HG02571 (cell line): ENCODE results near the gene CDCA7L.
"Not testable (repeated sequence)": the region's sequence is repeated elsewhere in the genome, so short reads cannot be mapped to it uniquely, and the experiment has no call there.

Source experiments
- ATAC-seq: cut with Tn5 transposase; IDR thresholded peaks from one replicate; pipeline ENCODE4 v1.9.1; 2021; ENCODE audit warnings: mild to moderate bottlenecking, moderate library complexity; ENCODE audit not compliant: unreplicated experiment

The CDCA7L gene

DNA sequence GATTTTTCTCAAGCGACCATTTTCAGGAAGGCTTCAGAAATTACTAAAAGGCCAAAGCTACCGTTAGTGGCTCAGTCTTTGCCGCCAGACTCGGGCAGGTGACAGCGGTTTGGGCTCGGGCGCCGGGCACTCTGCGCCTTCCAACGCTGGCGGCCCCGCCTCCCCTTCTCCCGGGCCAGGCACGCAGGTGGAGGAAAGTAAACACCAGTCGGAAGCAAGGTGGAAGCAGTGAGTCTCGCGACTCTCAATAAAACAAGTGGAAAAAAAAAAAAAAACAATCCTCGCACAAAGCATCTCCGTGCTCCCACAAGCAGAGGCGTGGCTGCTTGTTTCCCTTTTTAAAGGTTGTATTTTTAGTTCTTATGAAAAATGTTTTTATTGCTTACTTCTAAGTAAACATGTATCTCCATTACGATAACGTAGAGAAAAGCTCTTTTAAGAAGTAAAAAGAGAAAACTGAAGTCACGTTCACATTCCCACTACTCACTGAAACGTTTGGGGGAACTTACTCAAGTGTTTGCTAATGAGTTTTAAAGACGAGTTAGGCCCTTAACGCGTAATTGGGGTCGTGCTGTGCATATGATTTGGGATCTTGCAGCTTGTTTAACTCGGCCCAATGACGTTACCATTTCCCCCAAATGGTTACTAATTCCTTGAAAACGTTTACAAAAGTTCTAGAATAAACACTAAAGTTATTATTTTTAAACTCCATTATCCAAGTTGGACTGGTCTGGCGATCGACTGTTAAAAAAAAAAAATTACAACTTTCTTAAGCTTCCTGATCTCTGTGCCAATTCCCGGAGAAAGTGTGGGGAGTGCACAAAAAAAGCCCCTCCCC, 864 bp downstream of the CDCA7L start:
- no peak for ATAC-seq

DNA sequence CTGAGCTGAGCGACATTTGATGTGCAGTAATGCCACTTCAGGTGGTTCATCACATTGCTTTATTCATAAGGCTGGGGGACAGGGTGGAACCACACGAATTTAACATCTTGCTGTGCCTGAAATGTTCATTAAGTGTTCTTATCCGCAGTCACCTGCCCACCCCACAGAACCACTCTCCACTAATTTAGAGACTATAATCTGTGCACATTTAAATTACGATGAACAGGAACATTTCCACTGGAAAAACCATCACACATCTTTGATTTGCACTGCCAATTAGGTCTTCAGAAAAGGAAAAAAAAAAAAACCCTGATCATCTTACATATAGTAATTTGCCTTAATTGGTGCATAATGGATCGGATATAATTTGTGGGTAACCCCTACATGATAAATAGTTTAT, 2.3 kb downstream of the CDCA7L start:
- no peak for ATAC-seq

DNA sequence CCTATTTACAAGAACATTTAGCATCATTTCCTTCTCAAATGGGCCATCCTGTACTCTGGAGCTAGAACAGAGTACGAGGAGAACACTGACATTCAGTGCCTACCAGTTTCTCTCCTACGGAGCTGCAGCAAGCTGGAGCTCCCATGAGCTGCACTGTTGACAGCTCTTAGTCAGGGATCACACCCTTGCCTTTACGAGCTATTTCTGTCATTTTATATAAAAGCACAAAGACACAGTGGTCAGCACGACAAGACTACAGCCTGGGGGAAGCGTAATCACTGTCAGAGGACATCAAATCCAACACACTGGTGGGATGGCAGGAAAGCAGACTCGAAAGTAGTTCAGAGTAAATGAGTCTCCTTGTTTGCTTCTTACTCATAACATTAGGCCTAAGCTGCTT, 2.7 kb downstream of the CDCA7L start:
- ATAC-seq: no peak

DNA sequence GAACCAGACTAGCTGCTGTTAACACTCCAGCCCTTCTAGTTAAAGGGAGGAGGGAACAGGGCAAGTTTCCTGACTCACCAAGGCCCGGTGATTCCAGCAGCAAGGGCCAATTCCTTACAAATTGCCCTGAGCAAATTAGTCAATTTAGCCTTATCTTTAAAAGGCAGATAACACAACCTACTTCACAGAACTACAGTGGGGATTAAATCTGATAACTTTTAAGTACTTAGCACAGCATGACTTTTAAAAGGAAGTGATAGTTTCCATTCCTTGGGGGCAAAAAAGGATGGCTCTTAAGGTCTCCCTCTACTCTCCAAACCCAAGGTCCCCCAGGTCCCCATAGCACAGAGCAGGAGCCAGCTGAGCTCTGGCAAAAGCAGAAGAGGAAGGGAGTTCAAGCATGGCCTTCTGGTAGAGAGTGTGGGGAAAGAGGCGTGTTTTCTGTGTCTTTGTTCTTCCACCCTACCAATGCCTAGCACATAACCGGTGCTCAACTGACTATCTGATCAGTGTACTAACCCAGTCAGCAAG, 4.0 kb downstream of the CDCA7L start:
- ATAC-seq: no peak

DNA sequence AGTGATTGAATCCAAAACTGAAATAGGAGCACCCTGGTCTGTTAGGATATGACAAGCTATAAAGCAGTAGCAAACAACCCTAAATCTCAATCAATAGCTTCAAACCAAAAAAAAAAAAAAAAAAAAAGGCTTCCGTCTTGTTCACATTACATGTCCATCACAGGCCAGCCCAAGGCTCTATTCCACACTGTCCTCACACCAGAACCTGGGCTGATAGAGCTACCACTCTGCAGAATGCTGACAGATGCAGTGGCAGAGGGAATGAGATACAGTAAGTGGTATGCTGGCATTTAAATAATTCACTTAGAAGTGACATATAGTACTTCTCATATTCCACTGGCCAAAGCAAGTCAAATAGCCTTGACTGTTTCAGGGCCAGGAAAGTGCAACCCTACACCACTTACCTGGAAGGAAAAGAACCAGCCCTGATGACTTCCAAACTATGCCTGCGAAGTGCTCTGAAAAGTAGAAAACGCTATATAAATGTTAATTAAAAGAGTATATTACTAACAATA, 5.8 kb downstream of the CDCA7L start:
- no peak for ATAC-seq

DNA sequence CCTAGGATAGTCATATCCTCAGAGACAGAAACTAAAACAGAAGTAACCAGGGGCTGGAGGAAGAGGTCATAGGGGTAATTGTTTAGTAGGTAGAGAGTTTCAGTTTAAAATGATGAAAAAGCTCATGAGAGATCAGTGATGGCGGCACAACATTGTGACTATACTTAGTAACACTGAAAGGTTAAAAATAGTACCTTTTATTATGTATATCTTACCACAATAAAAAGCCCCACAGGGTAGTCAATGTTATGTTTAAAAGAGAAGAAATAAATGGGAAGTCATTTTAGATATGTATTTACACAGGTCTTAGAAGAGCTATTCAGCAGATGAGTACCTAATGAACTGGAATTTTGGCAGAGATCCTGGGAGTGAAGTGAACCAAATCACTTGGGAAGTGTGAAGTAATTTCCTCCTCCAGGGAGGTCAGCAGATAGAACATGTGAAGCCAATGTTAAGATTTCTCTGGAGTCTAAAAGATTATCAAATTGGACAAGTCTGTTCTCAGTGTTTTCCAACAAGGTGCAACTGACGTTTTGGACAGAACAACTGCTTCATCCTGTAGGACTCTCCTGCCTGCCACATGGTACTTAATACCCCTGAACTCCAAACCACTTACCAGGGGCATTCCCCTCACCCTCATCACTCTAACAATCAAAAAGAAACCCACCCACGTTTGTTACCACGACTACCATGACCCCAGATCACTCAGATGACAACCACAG, 6.4 kb downstream of the CDCA7L start:
- ATAC-seq: peak; percentile 77

DNA sequence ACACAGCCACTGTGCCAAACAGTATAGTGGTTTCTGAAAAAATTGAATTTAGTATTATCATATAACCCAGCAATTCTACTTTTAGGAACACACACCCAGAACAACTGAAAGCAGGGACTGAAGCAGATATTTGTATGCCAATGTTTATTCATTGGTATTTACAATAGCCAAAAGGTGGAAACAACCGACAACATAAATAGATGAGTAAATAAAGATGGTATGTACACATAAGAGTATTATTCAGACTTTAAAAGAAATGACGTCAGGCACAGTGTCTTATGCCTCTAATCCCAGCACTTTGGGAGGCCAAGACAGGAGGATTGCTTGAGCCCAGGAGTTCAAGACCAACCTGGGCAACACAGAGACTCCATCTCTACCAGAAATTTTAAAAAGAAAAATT, 7.2 kb downstream of the CDCA7L start:
- ATAC-seq: no peak

DNA sequence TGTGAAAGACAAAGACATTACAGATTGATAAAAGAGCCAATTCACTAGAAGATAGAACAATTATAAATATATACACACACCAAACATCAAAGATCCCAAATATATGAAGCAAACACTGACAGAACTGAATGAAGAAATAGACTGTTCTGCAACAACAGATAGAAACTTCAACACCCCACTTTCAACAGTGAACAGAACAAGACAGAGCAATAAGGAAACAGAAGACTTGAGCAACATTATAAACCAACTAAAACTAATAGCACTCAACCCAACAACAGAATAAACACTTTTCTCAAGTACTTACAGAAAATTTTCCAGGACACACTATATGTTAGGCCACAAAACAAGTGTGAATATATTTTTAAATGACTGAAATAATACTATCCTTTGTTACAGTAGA, 10.9 kb downstream of the CDCA7L start:
- no peak for ATAC-seq

DNA sequence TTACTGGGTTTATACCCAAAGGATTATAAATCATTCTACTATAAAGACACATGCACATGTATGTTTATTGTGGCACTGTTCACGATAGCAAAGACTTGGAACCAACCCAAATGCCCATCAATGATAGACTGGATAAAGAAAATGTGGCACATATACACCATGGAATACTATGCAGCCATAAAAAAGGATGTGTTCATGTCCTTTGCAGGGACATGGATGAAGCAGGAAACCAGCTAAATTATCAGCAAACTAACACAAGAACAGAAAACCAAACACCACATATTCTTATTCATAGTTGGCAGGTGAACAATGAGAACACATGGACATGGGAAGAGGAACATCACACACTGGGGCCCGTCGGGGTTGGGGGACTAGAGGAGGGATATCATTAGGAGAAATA, 12.4 kb downstream of the CDCA7L start:
- not testable (repeated sequence) for ATAC-seq

DNA sequence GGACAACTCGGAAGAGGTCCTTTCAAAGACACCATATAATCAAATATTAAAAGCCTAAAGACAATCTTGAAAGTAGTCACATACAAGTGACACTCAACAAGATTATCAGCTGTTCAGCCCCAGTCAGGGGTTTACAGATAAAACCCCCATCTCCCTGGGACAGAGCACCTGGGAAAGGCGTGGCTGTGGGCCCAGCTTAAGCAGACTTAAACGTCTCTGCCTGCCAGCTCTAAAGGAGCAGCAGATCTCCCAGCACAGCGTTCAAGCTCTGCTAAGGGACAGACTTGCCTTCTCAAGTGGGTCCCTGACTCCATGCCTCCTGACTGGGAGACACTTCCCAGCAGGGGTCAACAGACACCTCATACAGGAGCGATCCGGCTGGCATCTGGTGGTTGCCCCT, 18.0 kb downstream of the CDCA7L start:
- no peak for ATAC-seq

DNA sequence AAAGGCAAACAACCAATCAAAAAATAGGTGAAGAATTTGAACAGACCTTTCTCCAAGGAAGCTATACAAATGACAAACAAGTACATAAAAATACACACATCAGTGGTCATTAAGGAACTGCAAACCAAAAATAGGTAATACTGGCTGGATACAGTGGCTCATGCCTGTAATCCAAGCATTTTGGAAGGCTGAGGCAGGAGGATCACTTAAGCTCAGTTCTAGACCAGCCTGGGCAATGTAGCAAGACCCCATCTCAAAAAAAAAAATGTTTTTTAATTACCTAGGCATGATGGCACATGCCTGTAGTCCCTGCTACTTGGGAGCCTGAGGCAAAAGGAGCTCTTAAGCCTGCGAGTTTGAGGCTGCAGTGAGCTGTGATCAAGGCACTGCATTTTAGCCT, 19.3 kb downstream of the CDCA7L start:
- ATAC-seq: no peak

DNA sequence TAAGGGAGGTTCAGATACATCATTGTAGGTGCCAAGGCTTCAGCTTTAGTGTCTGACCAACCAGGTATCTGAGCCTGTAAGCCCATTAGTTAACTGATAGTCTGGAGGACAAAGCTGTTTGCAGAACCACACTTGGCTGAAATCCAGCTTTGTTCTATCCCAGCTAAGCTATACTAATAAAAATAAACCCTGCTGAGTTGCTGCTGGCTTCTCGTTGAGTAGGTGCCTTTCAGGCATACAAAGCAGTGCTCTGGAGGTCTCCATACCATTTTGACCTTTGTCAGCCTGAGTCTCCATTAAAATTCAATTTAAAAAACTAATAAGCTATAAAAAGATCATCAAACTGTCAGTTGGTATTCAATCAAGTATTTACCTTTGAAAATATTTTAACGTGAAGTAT, 22.0 kb downstream of the CDCA7L start:
- no peak for ATAC-seq

DNA sequence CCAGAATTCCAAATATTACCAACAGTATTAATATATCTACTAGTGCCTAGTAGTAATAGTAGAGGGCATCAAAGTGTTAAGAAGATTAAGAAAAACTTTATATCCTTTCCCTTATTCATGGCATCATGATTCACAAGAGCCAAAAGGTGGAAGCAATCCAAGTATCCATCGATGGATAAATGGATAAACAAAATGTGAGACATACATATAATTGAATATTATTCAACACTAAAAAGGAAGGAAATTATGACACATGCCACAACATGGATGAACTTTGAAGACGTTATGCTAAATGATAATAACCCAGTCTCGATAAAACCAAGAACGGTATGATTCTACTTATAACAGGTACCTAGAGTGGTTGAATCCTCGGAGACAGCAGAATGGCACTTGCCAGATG, 23.1 kb downstream of the CDCA7L start:
- no peak for ATAC-seq

DNA sequence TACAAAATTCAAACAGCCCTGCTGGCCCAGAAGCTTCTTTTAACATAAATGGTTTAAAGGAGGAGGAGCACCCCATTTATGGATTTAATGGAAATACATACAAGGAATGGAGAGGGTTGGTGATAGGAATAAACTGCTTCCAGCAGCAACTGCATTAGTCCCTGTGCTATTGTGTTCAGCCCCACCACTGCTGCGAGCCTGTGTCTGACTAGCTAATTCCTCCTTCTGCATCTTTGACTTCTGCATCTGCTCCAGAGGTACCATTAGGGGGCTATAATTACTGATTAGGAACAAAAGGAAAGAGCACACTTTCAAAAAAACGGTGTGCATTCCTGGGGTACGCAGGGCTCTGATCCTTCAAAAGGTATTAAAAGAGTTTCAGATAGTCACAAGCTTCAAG, 24.8 kb downstream of the CDCA7L start:
- no peak for ATAC-seq

DNA sequence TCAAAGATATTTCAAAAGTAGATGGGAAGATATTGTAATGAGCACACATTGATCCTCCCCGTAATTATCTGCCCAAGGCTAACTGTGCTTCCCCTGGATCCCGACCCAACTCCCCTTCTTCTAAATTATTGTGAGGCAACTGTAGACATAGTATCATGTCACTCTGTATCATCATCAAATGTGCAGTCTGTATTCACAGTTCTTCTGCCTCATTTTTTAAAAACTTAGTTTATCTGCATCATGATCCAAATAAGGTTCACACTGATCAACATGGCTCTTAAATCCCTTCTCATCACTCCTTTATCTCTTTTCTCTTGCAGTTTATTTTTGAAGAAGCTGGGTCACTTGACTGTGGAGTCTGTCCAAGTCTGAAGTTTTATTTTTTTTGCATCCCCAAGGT, 27.5 kb downstream of the CDCA7L start:
- ATAC-seq: no peak

DNA sequence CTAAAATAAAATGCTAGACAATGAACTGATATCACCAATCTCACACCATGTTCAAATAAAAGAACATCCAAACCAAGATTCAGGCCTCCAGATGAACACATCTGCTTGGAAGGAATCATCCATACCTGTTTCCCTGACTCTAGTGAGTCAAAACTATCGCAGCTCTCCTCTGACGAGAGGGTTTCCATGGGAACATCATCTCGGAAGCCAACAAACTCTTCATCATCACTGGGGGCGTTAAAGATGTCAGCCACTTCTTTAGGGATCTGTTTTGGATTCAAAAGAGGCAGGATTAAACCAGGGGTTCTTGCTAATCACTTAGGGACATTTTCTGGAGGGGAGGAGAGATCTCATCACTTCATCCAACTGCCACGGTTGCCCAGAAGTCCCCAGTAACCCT, 29.1 kb downstream of the CDCA7L start:
- no peak for ATAC-seq

DNA sequence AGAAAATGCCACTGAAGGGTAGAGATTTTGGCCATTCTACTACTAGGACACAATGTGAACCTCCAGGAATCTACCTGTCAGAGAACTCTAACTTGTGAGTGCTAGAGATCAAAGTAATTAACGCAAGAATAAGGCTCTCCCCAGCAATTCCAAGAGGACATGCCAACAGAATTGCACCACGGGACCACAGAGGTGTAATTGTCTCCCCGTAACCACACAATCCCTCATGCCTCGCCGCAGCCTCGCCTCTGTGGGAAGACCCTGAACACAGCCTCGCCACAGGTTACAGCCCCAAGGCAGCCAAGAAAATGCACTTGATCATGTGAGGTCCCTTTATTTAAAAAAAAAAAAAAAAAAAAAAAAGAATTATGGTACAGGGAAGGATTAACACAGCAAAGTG, 29.5 kb downstream of the CDCA7L start:
- ATAC-seq: no peak

DNA sequence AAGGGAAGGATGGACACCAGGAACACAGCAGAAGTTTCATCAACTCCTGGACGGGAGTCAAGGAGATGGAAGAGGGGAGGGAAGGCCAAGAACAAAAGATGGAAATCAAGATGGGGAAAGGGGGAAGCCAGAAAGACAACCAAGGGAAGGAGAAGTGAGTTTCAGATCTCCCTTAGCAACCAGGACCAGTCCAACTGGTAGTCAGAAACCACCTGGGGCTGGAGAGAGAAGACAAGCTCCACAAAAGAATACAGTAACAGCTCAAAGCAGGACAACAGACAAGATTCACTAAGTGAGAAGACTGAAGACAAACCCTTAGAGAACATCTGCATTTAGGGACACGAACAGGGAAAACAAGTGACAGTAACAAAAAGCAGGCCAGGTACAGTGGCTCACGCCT, 30.6 kb downstream of the CDCA7L start:
- ATAC-seq: no peak

DNA sequence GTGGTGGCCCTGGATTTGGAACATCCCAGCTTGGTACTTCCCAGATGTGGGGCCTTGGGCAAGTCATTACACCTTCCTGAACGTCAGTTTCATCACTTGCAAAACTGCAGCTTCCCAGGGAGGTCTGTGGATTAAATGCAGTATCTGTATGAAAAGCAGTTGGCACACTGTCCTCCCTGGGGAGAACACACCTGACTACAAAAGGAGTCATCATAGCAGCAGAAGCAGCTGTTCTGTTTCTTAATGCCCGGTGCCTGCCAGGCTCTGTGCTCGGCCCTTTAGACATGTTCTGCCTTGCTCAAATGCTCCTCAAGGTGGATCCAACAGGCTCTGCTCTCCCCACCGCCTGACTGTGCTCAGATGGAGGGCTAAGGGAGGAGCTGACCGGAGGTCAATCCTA, 31.0 kb downstream of the CDCA7L start:
- no peak for ATAC-seq

DNA sequence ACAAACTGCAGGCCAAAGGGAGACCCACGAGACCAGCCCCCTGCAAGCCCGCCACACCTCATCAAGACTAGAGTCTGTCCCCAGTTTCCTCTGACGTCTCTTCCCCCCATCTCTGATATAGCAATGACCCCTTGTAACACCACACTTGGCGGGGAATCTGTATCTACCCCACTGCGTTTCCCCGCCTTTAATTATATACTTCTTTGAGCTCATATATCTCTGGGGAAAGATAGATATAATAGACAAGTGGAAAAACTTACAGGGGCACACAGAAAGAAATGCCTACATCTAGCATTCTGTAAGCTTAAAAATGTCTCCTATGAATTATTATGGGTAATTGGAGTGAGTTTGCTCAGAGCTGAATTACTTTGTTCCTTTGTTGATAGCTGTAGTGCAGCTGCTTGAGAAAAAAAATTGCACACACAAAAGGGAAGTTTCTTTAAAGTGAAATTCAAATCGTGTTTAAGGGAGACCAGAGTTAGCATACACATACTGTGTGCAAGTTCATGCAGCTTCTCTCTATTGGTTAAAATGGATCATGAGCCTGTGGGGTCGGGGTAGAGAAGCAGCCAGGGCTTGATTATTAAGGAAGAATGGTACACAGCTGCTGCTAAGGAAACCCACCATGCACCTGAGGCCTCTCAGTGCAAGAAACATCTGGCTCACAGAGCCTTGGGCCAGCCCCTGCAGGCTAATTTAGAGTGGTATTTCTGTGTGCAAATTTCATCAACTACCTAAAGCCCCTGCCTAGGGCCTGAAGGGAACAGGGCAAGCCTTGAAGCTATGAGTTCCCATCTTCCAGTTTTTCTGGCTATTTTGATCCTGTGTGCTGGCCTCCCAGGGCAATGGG, 32.5 kb downstream of the CDCA7L start:
- no peak for ATAC-seq

DNA sequence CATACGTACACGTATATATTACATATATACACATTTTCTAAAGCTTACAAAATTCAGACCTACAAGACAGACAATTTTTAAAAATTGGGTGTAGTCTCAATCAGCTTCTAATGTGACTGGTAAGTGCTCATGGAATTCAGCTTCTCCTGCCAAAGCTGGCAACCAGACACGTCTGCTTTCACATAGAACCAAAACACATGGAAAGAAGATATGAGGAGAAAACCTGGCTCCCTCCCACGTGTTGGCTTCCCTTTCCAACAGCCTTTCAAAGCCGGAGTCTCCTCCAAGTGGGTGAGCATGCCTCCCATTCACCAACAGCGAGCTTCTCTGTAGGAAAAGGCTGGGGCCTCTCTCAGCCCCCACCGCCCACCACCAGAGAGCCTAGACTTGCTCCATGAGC, 33.4 kb downstream of the CDCA7L start:
- no peak for ATAC-seq
